GM12865 (cell line): ENCODE measurements around the gene SCAMP3.
"Not testable (repeated sequence)": the region's sequence is repeated elsewhere in the genome, so short reads cannot be mapped to it uniquely, and the experiment has no call there.

Source experiments
- DNase-seq: peaks from one replicate; pipeline ENCODE4 v3.0.0; 2010; ENCODE audit warnings: low read depth
- H3K4me3 ChIP-seq: 2 replicates; pipeline ENCODE4 v1.5.1; 2011; ENCODE audit warnings: mild to moderate bottlenecking, low read depth, low read length, control low read depth
- CTCF ChIP-seq: IDR thresholded peaks from 2 replicates; pipeline ENCODE4 v1.5.1; 2011; ENCODE audit warnings: low read length, control low read depth, low read depth, inconsistent platforms; ENCODE audit not compliant: insufficient read depth; ENCODE audit errors: missing control alignments

Gene SCAMP3

GRCh38 chr1:155226910-155227260 is 35.3 kb downstream of the SCAMP3 start:
- DNase-seq, result peak; percentile 72
- peak overlapping the region; percentile 84 for H3K4me3 ChIP-seq
- no peak for TF ChIP-seq CTCF

- H3K4me3 ChIP-seq, result peak overlapping the region; percentile 84
- peak; percentile 88 for DNase-seq
- peak; percentile 73 for TF ChIP-seq CTCF
Observed at GRCh38 chr1:155226188-155226909, 35.8 kb downstream of the SCAMP3 start.

- not testable (repeated sequence) for DNase-seq
- H3K4me3 ChIP-seq, result peak overlapping the region; percentile 84
Observed at GRCh38 chr1:155225404-155225759, 36.8 kb downstream of the SCAMP3 start.

- DNase-seq, result peak; percentile 31
- no peak overlapping the region for H3K4me3 ChIP-seq
- no peak for TF ChIP-seq CTCF
Observed at GRCh38 chr1:155223047-155223446, 39.1 kb downstream of the SCAMP3 start.

GRCh38 chr1:155220211-155220965 is 41.8 kb downstream of the SCAMP3 start:
- not testable (repeated sequence) for DNase-seq, H3K4me3 ChIP-seq

GRCh38 chr1:155219592-155220031 is 42.5 kb downstream of the SCAMP3 start:
- no peak for DNase-seq
- no peak for TF ChIP-seq CTCF
- no peak overlapping the region for H3K4me3 ChIP-seq

GRCh38 chr1:155218854-155219591 is 43.1 kb downstream of the SCAMP3 start:
- no peak overlapping the region for H3K4me3 ChIP-seq
- no peak for DNase-seq
- no peak for TF ChIP-seq CTCF

- not testable (repeated sequence) for H3K4me3 ChIP-seq, DNase-seq
Observed at GRCh38 chr1:155214702-155215101, 47.5 kb downstream of the SCAMP3 start.

- H3K4me3 ChIP-seq, DNase-seq: not testable (repeated sequence)
Observed at GRCh38 chr1:155212051-155212440, 50.1 kb downstream of the SCAMP3 start.

GRCh38 chr1:155211381-155212050 is 50.6 kb downstream of the SCAMP3 start:
- H3K4me3 ChIP-seq, DNase-seq: not testable (repeated sequence)
